RPMI7951 (cell line): ENCODE measurements around the gene GBE1. TPM values are rescaled to one million over a fixed set of nuclear protein-coding genes. Genes with fewer than 3 reads are reported as not detected.
"Not testable (repeated sequence)": the region's sequence is repeated elsewhere in the genome, so short reads cannot be mapped to it uniquely, and the experiment has no call there.

Source experiments
- DNase-seq: peaks from one replicate; pipeline ENCODE4 v3.0.0-alpha.2; 2012; ENCODE audit warnings: low read depth
- total RNA-seq: library from RNA; depleted of rRNA; stranded (reverse); fragments of >200 nt; shearing (Covaris generic); gene quantifications from 2 replicates; pipeline ENCODE4 v1.2.3, GENCODE V29; 2014

GBE1 gene
- total RNA-seq, 1 experiment from 2014 or later, result 141 TPM

DNA sequence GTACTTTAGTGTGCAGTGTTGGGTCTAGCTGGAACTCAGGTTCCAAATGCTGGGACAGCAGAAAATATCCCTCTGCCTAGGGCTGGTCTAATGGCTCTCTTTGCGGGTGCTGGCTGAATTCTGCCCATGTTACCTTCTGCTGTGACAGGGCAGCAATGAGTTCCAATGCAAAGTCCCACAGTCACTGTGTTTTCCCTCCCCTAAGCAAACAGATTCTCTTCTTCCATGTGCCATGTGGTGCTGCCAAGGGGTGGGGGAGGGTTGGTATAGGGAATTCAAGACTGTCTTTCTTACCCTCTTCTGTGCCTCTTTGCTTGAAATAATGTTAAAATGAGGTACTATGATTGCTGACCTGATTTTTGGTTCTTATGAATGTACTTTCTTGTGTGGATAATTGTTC lies 229.6 kb downstream of the GBE1 start:
- no peak for DNase-seq

GRCh38 chr3:81531263-81531662 lies 230.2 kb downstream of the GBE1 start:
- no peak for DNase-seq

DNA sequence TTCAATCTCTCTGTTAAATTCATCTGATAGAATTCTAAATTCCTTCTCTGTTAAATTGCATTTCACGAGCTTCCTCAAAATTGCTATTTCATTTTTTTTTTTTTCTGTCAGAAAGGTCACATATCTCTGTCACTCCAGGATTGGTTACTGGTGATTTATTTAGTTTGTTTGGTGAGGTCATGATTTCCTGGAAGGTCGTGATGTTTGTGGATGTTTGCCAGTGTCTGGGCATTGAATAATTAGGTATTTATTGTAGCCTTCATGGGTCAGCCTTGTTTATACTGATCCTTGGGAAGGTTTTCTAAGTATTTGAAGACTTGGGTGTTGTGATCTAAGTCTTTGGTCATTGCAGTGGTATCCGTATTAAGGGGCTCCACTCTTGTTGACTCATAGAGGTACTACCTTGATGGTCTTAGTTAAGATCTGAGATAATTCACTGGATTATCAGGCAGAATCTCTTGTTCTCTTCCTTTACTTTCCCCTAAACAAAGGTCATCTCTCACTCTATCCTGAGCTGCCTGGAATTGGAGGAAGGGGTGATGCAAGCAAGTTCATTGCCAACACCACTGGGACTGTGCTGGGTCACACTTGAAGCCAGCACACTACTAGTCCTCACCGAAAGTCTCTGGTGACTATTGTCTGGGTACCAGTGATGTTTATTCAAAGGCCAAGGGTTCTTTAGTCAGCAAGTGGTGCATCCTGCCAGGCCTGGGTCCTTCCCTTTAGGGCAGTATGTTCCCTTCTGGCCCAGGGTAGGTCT lies 231.1 kb downstream of the GBE1 start:
- no peak for DNase-seq

DNA sequence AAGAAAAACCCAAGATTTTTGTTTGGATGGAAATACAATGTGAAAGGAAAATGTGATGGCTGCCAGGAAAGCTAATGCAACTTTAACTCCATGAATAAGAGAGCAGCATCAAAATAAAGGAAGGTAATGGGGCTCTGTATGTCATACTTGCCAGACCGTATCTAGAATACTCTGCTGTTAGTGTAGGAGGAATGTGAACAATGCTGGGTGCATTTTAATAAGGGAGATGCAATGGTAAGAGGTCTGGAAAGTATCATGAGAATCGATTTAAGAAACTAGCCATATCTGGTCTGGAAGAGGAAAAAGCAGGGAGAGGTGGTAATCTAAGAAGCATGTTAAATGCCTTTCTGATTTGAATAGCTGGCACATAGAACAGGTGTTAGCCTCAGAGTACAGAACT lies 239.6 kb downstream of the GBE1 start:
- no peak for DNase-seq

GRCh38 chr3:81518945-81519344 lies 242.5 kb downstream of the GBE1 start:
- no peak for DNase-seq

GRCh38 chr3:81516042-81516441 lies 245.4 kb downstream of the GBE1 start:
- DNase-seq, result no peak

DNA sequence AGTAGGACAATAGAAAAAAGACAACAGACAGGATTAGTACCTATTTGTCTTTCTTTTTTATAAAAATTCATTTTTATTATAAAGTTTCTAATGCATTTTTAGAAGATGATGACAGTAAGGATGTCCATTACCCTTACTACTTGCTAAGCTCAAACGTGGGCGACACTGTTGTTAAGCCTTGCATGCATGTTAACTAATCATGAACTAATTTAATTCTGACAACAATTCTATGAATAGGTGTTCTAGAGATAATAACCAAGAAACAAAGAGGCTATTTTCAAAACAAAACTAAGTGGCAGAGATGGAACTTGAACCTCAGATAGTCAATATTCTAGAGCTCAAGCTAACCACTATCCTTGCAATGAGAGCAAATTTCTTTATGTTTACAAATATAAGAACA lies 247.9 kb downstream of the GBE1 start:
- DNase-seq, result no peak

DNA sequence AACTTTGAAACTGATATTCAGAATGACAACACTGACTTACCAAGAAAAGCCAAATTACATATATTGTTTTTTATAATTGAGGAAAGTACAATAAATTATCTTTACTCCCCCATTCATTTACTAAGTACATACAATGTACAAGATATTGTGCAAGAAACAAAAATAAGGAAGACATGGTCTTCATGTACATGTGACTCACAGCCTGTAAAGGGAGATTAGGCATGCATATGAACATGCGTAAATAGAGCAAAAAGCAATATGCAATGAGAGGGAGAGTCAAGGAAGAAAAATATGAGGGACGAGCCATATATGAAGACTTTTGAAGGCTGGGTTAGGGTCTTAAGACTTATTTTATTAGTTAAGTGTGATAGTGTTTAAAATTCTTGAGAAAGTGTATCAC lies 258.4 kb downstream of the GBE1 start:
- no peak for DNase-seq

- no peak for DNase-seq
Measured at GRCh38 chr3:81502236-81502635, 259.2 kb downstream of the GBE1 start.

GRCh38 chr3:81500039-81500438 lies 261.4 kb downstream of the GBE1 start:
- no peak for DNase-seq

GRCh38 chr3:81497572-81498251 lies 263.7 kb downstream of the GBE1 start:
- DNase-seq, result no peak

DNA sequence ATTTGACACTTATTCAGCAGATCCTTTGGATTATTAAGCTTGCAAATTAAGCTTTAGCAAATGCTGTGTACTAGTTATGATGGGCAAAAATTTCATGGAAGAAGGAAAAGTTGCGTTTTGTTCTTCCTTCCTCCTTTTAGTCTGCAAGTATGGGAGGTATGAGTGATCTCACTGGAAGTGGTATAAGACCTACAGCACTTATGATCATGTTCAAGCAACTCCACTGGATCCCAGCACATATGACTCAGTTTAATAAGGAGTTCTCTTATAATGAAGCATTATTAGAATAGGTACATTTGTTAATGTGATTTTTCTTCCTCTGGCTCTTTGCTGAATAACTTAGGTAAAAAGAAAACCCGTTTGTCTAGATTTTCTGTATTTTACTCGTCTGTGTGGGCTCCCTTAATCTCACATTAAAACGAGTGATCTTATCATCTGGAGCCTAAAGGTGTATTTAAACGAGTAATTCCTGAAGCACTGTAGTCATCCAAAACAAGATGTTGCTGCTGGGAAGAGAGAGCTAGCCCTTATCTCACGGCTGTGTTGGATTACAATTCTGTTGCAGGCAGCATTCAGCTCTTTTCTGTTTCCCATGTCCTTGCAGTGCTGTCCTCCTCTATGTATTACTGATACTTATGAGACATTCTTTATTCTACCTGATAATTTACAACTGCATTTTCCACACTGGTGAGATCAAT lies 264.9 kb downstream of the GBE1 start:
- no peak for DNase-seq

- not testable (repeated sequence) for DNase-seq
Measured at GRCh38 chr3:81492471-81492870, 269.0 kb downstream of the GBE1 start.

- no peak for DNase-seq
Measured at GRCh38 chr3:81492040-81492439, 269.4 kb downstream of the GBE1 start.

DNA sequence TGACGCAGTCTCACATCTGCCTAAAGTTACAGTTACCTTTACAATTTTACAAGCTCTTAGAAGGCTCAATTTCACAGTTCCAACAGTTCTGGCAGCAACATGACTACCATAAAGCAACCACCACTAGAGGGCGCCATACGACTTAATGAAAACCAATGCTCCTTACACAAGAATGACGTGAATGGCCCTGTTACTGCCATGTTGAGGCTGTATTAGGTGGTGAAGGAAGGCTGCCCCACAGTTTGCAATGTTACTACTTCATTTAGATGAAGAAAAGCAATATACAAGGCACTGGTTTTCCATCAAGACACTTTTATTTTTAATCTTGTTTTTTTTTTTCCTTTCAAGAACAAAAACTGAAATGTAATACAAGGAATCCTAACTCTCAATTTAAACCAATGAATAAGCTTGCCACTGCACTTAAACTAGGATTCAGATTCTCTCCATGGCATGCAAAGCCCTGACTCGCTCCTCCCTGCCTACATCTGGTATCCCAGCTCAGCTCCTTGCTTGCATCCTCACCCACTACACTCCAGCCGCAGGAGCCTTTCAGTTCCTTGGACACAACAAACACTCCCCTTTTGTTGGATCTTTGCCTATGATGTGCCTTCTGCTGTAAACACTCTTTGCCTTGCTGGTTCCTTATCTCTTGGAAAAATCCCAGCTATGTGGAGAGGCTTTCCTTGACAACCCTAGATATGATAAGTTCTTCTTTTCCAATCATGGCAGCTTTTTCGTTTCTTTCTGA lies 270.7 kb downstream of the GBE1 start:
- peak; percentile 78 for DNase-seq

DNA sequence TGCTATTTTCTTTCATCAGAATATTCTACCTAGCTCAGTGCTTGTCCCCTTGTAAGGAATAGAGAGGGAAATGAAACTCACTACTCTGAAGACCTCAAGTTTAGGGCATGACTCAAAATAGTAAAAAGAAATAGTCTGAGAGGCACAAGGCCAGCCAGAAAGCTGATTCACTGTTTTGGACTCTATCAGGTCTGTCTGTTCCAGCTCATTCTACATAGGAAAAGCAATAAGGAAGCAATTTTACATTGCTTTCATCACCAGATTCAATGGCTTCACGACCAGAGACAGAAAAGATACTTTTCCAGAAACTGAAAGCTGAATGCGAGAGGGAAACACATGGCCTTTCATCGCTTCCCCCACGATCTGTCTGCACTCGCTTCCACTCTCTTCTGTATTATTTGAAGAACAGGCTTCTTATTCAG lies 276.0 kb downstream of the GBE1 start:
- no peak for DNase-seq

DNA sequence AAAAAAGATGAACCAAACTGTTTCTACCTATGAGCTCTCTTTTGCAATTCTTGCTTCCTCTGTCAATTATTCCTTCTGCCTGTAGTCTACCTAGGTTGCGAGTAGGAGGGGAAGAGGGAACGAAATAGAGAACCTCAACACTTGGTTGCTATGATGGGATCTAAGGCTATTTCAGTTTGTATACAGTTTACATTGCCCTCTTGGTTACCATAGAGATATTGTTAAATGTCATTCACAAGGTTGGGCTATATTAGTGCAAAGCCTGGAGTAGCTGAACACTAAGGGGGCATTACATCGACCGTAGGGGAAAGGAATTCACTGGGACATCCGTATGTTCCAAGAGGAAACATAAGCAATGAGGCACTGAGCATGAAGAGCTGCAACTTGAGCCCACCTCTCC lies 276.9 kb downstream of the GBE1 start:
- DNase-seq, result no peak

GRCh38 chr3:81483046-81483445 lies 278.4 kb downstream of the GBE1 start:
- DNase-seq, result no peak

GRCh38 chr3:81477740-81478139 lies 283.7 kb downstream of the GBE1 start:
- DNase-seq, result no peak

- DNase-seq, result no peak
Measured at GRCh38 chr3:81476692-81477091, 284.8 kb downstream of the GBE1 start.

GRCh38 chr3:81472600-81473362 lies 288.7 kb downstream of the GBE1 start:
- DNase-seq, result no peak
